Renal pelvis (tissue), 4 donors: ENCODE data around the gene RPUSD4. TPM values are rescaled to one million over a fixed set of nuclear protein-coding genes. Genes with fewer than 3 reads are reported as not detected.

ENCODE experiments used
- DNase-seq: peaks from one replicate; pipeline ENCODE4 v3.0.0-alpha.2; 2013
- polyA plus RNA-seq, 3 donors: library from polyadenylated mRNA; unstranded; fragments of 120-200 nt; gene quantifications; one replicate each; pipeline ENCODE4 v1.2.1, GENCODE V29; 2013; ENCODE audit not compliant: insufficient read length in 3 of 3

Gene RPUSD4
- polyA plus RNA-seq, 3 donors = 30.1 to 39.5 (median 38.7) TPM

DNA sequence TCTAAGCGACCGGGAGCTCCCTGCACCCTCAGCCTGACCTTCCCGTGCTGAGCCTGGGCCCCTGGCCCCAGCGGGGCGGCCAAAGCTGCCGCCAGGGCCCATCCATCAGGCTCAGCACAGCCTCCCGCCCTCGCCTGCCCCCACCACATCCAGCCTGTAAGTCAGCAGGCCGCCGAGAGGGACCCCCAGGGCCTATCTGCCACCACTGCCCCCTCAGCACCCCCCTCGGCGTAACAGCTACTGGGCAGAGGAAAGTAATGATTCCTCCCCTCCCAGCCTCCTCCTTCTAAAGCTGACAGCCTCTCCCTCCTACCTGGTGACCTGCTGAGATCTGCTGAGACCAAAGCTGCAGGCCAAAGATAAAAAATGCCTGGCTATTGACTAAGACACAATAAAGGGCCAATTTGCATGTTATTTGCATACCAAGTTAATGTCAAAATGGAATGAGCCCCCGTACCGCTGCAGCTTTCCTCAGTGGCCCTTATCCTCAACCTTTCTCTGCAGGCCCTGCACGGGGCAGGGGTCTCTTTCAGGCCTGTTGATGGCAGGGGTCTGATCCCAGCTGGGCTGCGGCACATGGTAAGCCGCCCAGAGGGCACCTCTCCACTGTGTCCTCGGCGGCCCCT, 51.6 kb downstream of the RPUSD4 start:
- DNase-seq = no peak

DNA sequence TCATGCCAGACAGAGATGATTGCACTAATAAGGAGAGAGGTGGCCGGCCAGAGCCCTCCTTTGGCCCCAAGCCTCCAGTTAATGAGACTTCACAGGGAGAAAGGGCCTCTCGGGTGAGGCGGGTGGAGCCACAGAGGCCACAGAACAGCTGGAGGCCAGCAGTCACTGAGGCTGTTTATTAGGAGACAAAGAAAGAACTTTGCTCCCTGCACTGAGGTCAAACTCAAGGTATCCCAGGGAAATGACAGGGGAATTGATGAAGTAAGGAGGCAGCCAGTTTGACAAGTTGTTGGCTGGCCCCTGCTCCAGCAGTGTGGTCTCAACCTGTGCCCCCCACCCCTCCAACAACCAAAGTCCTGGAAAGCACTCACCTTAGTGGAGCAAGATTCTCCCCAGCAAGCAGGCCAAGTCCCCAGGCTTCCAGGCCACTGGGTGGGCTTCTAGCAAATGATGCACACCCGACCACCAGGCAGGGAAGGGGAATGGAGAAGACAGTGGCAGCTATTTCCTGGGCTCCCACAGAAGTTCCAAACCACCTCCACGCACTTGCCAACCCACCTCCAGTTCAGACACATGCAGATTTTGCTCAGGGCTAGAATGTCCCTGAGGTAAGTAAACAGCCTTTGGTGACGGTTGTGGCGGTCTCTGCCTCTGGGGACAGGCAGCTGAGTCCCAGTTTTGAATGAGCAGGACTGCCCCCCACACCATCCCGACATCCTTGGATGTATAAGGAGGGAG, 53.2 kb downstream of the RPUSD4 start:
- DNase-seq = no peak

DNA sequence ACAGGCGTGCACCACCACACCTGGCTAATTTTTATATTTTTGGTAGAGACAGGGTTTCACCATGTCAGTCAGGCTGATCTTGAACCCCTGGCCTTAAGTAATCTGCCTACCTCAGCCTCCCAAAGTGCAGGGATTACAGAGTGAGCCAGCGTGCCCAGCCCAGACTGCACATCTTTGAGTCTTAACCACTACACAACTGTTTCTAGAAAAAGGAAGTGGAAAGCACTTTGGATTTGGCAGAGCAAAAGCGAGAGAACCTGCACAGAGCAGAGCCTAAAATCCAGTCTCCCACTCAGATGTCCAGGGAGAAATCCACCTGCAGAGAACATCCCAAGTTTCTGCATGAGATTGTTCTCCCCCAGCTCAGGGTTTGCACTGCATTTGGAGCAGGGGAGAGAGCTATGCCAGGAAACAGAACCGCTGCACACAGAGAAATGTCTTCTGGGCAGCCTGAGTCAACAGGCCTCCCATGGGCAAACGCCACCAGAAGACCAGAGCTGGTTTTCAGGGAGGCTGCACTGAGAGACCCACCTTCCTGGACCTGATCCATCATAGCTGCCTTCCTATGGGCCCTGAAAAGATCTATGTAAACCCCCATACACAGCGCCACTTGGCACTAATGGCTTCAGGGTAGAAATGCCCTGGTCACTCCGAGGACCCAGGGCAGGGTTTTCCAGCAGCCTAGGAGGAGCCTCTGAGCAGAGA, 54.0 kb downstream of the RPUSD4 start:
- no peak for DNase-seq

DNA sequence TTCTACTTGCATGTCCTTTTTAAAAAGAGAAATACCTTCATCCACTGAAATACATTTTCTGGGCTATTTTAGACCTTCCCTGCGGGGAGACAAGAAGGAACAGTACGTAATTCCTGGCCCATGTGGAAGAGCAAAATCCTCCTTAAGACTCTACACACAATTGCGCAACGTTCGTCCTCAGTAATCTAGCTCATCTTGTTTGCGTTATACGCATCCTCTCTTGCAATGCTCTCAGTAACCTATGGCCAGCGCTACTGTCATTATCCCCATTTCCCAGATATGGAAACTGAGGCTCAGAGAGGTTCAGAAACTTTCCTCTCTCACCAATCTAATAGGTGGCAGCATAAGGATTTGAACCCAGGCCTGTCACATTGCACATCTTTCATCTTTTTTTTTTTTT, 54.6 kb downstream of the RPUSD4 start:
- DNase-seq = no peak

DNA sequence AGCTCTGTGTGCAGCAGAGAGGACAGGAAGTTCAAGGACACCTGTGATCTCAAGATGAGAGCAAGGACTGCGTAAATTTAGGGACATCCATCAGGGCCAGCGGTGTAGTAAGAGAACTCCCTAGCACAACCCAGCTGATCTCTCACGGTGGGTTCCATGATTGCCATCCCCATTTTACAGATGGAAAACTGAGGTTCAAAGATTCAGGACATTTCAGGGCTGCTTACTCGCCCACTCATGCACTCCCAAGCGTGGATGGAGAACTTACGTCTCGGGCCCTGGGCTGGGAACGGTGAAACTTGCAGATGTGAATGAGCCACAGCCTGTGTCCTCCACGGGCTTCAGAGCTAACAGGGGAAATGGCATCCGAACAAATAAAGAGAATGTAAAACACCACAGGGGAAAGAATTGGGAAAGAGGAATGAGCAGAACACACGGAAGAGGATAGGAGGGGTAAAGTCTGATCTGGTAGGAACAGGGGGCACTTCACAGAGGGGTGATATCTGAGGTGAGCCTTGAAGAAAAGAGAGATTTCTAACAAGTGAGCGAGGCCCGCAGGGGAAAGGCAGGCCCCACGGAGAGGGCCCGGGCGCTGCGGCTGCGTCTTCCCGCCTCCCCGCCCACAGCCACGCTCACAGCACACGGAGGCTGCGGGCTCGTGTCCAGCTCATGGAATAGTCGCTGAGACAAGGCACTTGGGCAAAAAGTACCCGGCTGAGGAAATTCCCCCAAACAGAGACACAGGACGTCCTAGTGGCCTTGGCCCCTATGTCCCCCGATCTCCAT, 55.9 kb downstream of the RPUSD4 start:
- no peak for DNase-seq

DNA sequence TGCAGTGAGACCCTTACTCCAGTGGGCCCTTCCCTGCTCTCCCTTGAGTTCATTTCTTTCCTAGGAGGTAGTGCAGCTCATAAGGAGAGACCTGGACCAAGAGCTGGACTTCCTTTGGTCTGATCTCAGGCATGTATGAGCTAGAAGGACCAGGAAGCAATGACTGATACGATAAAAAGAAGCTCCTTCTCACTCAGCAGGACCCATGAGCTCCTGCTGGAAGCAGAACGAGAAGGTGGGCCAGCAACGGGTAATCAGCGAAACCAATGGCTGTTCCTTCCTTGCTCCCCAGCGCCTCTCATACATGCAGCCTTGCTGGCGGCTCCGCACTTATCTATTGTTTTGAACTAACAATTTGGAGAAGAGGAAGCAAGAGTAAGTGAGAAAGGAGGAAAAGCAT, 56.8 kb downstream of the RPUSD4 start:
- DNase-seq = no peak

DNA sequence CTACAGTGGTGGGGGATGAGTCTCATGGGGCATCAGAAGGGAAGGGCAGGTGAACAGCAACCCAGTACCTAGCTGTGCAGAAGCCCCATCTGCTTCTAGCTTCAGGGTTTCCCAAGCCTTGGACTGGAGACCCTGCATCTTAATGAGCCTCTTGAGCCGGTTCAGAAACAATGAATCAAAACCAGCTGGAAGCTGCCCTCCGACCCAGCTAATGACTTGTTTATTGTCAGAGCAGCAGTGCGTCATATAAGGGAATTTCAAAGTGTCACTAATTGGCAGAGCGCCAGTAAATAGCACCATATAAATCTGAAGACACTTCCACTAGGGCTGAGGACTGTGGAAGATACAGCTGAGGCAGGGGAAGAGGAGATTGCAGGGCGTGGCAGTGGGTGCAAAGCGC, 57.5 kb downstream of the RPUSD4 start:
- peak; percentile 93 for DNase-seq

DNA sequence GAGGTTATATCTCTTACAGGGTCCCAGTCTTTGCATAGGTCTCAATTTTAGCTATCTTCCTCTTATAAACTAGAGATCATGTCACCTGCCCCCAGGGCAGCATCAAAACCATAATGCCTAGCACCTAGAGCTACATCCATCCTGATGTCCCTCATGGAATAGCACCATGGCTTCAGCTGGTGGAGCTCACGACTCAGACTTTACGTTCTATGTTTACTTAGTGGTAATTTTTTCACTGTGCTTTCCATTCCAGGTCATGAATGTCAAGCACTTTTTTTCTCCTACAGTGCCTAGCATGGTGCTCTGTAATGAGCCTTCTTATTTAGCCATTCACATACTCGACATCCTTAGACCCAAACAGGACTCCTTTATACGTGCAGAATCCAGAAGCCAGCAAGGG, 58.4 kb downstream of the RPUSD4 start:
- DNase-seq = no peak

DNA sequence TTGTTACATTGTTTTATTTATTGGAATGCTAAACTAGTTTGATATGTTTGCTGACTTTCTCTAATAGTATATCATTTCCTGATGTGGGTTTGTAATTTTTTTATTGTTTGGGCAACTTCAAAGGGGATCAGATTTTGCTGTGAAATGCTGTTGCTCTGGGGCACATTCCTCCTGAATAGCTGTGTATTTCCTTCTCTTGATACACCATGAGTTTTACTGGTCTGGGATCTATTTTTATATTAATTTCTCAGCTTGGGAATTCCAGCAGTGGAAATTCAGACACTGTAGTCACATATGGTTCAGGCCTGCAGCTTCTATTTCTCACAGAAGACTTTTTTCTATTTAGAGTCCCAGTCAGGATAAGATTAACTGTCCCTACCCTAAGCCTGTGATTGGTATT, 58.9 kb downstream of the RPUSD4 start:
- no peak for DNase-seq

DNA sequence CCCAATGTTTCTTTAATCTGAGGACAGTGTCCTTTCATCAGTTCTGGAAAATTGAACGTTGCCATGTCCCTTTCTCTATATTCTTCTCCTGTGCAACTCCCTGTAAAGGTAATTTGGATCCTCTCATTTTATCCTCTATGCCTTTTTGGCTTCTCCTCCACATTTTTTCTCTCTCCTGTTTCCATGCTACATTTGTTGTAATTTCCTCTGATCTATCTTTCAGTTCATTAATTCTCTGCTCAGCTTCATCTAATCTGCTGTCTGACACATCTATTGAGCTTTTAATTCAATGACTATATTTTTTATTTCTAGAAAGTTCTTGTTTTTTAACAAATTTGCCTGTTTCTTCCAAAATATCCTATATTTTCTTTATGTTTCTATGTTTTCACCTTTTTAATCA, 59.3 kb downstream of the RPUSD4 start:
- DNase-seq = no peak

Other genes starting within 250 kb of the RPUSD4 start
- 10 to 100 TPM; 23.8 to 30.0 (median 29.8) TPM for gene CDON, start 148.8 kb downstream of the RPUSD4 start, polyA plus RNA-seq
- 10 to 100 TPM; 25.3 to 30.6 (median 27.3) TPM for gene FAM118B, start 132 bp upstream of the RPUSD4 start, polyA plus RNA-seq
- gene SRPRA, start 57.2 kb upstream of the RPUSD4 start, polyA plus RNA-seq = 10 to 100 TPM; 81.6 to 82.4 (median 81.6) TPM
- 10 to 100 TPM; 30.4 to 57.6 (median 55.0) TPM for gene FOXRED1, start 57.5 kb upstream of the RPUSD4 start, polyA plus RNA-seq
- gene TIRAP, start 71.4 kb upstream of the RPUSD4 start, polyA plus RNA-seq = 10 to 100 TPM; 10.3 to 18.3 (median 17.2) TPM
- 10 to 100 TPM; 15.4 to 17.0 (median 16.7) TPM for gene DCPS, start 92.4 kb upstream of the RPUSD4 start, polyA plus RNA-seq
- gene ST3GAL4, start 144.0 kb upstream of the RPUSD4 start, polyA plus RNA-seq = 10 to 100 TPM; 16.1 to 22.6 (median 17.0) TPM